ENCODE measurements around the gene KDM4C. TPM values are rescaled to one million over a fixed set of nuclear protein-coding genes. Genes with fewer than 3 reads are reported as not detected.
"Not testable (repeated sequence)": the region's sequence is repeated elsewhere in the genome, so short reads cannot be mapped to it uniquely, and the experiment has no call there.

KDM4C gene
- total RNA-seq, 1 donor from 2014 or later, result 39.8 TPM

DNA sequence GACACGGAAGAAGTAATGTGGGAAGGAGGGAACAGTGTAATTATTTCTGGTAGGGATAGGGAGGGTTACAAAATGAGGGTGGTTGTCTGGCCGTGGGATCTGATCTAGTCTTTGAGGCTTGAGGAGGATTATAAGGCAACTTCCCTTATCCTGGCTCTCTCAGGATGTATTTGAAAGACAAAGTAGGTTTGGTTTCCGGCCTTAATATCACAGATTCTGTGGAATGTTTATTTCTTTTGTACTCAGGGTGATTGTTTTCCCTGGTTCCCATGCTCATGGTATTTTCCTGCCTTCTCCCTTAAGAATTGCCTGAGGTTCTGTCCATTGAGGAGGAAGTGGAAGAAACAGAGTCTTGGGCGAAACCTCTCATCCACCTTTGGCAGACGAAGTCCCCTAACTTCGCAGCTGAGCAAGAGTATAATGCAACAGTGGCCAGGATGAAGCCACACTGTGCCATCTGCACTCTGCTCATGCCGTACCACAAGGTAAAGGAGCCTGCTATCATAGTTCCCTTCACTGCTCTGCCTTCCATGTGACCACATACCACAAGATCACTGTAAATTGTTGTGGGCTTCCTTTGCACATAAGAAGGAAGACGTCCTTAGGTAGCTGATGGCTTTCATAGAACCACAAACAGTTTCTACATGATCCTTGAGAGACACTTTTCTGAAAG, 253.8 kb downstream of the KDM4C start:
- H3K4me3 ChIP-seq, result no peak overlapping the region
- no peak overlapping the region for H3K27ac ChIP-seq
- intact Hi-C loops (cut with DNase I), result no loop called here
- no peaks in the 10 kb centered on the region for H3K4me1 ChIP-seq
- TF ChIP-seq, protein P1, sequence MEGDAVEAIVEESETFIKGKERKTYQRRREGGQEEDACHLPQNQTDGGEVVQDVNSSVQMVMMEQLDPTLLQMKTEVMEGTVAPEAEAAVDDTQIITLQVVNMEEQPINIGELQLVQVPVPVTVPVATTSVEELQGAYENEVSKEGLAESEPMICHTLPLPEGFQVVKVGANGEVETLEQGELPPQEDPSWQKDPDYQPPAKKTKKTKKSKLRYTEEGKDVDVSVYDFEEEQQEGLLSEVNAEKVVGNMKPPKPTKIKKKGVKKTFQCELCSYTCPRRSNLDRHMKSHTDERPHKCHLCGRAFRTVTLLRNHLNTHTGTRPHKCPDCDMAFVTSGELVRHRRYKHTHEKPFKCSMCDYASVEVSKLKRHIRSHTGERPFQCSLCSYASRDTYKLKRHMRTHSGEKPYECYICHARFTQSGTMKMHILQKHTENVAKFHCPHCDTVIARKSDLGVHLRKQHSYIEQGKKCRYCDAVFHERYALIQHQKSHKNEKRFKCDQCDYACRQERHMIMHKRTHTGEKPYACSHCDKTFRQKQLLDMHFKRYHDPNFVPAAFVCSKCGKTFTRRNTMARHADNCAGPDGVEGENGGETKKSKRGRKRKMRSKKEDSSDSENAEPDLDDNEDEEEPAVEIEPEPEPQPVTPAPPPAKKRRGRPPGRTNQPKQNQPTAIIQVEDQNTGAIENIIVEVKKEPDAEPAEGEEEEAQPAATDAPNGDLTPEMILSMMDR (IDR thresholded peaks at IDR 0.05), result no peak
- no peaks in the 10 kb centered on the region for H3K9me3 ChIP-seq
- no peaks in the 10 kb centered on the region for H3K27me3 ChIP-seq (ENCODE audit: low read depth)
- peaks cover 49% of the 10 kb centered on the region for H3K36me3 ChIP-seq
- DNase-seq (no peak), ATAC-seq (peak; percentile 11 to 19)

DNA sequence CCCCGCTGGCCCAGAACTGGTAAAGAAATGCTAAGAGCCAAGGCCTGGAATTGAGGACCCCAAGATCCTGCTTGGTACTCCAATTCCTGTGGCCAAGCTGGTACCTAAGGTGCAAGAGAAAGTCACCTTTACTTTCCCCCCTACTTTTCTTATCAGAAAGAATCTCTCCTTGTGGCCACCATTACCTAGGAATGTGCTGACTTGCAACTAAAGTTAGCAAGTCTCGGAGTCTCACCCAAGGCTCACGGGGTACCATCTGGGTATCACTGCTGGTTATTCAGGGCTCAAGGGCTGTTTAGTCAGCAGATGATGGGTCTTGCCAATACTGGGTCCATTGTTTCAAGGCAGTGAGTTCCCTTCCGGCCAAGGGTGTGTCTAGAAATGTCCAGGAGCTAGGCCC, 270.2 kb downstream of the KDM4C start:
- H3K36me3 ChIP-seq, result no peaks in the 10 kb centered on the region
- no peaks in the 10 kb centered on the region for H3K9me3 ChIP-seq
- no peaks in the 10 kb centered on the region for H3K4me1 ChIP-seq
- no peak overlapping the region for H3K27ac ChIP-seq
- H3K4me3 ChIP-seq, result no peak overlapping the region
- DNase-seq (no peak), ATAC-seq (no peak)
- TF ChIP-seq, protein P1 (IDR thresholded peaks at IDR 0.05), result no peak
- intact Hi-C loops (cut with DNase I), result no loop called here
- H3K27me3 ChIP-seq (ENCODE audit: low read depth), result no peaks in the 10 kb centered on the region

GRCh38 chr9:7028591-7028990, 270.8 kb downstream of the KDM4C start:
- intact Hi-C loops (cut with DNase I), result no loop called here
- DNase-seq (no peak), ATAC-seq (no peak)
- Histone ChIP-seq H3K4me1 (no peaks in the 10 kb centered on the region), H3K36me3 (no peaks in the 10 kb centered on the region), H3K27ac (no peak overlapping the region), H3K9me3 (no peaks in the 10 kb centered on the region), H3K4me3 (no peak overlapping the region), H3K27me3 (ENCODE audit: low read depth) (no peaks in the 10 kb centered on the region)
- TF ChIP-seq, protein P1 (IDR thresholded peaks at IDR 0.05), result no peak

DNA sequence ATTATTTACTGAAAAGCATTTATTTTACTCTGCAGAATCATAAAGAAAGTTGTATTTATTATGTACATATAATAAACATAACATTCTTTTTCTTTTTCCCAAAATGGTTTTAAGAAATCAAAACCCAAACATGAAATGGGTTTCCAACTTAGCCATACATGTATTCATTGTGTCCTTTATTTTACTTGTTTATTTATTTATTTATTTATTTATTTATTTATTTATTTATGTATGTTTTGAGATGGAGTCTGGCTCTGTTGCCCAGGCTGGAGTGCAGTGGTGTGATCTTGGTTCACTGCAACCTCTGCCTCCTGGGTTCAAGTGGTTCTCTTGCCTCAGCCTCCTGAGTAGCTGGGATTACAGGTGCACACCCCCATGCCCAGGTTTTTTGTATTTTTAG, 273.2 kb downstream of the KDM4C start:
- ATAC-seq; H3K4me3 ChIP-seq; H3K36me3 ChIP-seq; H3K27me3 ChIP-seq (ENCODE audit: low read depth); intact Hi-C loops (cut with DNase I); H3K4me1 ChIP-seq; H3K27ac ChIP-seq; DNase-seq; H3K9me3 ChIP-seq: not testable (repeated sequence)

DNA sequence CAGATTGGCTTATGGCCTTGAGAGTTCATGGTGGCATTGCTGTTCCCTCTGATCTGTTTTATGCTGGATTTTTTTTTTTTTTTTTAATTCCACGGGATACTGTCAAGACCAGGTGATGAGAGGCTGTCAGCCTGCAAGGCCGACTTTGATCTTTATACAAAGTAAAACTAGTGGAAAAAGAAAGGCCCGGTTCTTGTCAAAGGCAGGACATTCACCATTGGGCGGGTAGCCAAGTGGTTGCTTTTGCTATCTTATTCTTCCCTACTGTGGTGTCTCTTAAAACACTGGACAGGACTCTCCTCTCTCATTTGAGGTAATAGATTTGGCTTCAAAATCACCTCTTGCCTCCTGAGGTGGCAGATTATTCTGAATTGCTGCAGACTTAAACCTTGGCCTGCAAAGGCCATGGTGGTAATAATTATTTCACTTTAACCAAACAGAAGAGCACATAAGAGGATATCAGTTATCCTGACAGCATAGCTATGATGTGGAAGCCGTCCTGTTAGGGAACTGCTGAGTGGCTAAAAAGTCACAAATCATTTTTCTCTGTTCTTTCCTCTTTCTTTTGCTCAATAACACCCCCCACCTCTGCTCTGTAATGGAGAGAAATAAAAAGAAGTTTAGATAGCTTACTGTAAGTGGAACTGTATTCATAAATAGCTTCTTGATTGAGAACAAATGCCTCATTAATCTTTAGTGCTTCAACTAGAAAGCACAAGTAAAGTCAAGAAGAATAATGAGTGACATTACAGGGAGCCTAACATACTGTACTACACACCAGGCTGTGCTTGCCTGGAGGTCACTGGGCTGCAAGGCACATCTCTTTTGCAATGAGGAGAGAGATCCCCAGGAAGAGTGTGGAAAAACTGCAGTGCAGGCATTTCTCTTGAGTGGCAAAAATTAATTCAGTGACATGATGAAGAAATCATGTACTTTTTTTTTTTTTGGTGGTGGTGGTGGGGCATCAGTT, 275.6 kb downstream of the KDM4C start:
- Histone ChIP-seq H3K27me3 (ENCODE audit: low read depth) (no peaks in the 10 kb centered on the region), H3K4me1 (no peaks in the 10 kb centered on the region), H3K36me3 (no peaks in the 10 kb centered on the region), H3K4me3 (no peak overlapping the region), H3K27ac (no peak overlapping the region), H3K9me3 (no peaks in the 10 kb centered on the region)
- ATAC-seq (no peak), DNase-seq (no peak)
- TF ChIP-seq, protein P1 (IDR thresholded peaks at IDR 0.05), result no peak
- intact Hi-C loops (cut with DNase I), result no loop called here

DNA sequence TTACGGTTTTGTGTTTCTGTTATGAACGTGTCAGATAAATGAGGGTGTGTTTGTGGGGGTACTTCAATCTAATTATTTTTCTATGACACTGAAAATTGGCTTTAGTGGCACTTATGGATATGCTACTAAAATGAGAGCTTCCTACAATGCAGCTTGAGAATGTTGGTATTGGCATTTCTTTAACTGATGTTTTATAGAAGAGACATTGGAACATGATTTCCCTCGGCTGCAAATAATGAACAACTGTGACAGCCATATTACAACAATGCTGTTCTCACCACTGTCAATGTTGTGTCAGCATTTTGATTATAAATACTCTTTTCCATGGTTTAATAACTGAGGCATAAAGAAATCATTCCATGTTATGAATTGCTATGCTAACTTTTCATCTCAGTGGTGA, 279.4 kb downstream of the KDM4C start:
- intact Hi-C loops (cut with DNase I), result no loop called here
- TF ChIP-seq, protein P1 (IDR thresholded peaks at IDR 0.05), result no peak

More for the DNA sequence above, 279.4 kb downstream of the KDM4C start:
- no peaks in the 10 kb centered on the region for H3K4me1 ChIP-seq
- H3K4me3 ChIP-seq, result no peak overlapping the region
- DNase-seq (no peak), ATAC-seq (no peak)
- H3K9me3 ChIP-seq, result no peaks in the 10 kb centered on the region
- H3K36me3 ChIP-seq, result no peaks in the 10 kb centered on the region
- no peak overlapping the region for H3K27ac ChIP-seq
- H3K27me3 ChIP-seq (ENCODE audit: low read depth), result no peaks in the 10 kb centered on the region
